Stomach smooth muscle (tissue), 2 donors: ENCODE data around the gene SIK3.

ENCODE experiments used
- H3K27ac ChIP-seq: one replicate; pipeline ENCODE4 v1.7.0; 2013; ENCODE audit warnings: mild to moderate bottlenecking, low read length, inconsistent platforms
- H3K27me3 ChIP-seq, 2 donors: one replicate each; pipeline ENCODE4 v1.7.0; 2013; ENCODE audit warnings: low read length in 2 of 2; ENCODE audit not compliant: insufficient read depth in 2 of 2, control insufficient read depth in 1 of 2
- H3K36me3 ChIP-seq, 2 donors: one replicate each; pipeline ENCODE4 v1.7.0; 2013; ENCODE audit warnings: low read length in 2 of 2; ENCODE audit not compliant: control insufficient read depth in 2 of 2, insufficient read depth in 2 of 2
- H3K4me1 ChIP-seq: one replicate; pipeline ENCODE4 v1.7.0; 2013; ENCODE audit warnings: low read length; ENCODE audit not compliant: control insufficient read depth, insufficient read depth
- H3K4me3 ChIP-seq, 2 donors: one replicate each; pipeline ENCODE4 v1.7.0; 2013; ENCODE audit warnings: low read length in 2 of 2
- H3K9ac ChIP-seq, 2 donors: one replicate each; pipeline ENCODE4 v1.7.0; 2013; ENCODE audit warnings: low read length in 2 of 2, mild to moderate bottlenecking in 1 of 2
- H3K9me3 ChIP-seq, 2 donors: one replicate each; pipeline ENCODE4 v1.7.0; 2013; ENCODE audit warnings: low read length in 2 of 2; ENCODE audit not compliant: control insufficient read depth in 2 of 2
- donor health status: healthy.
- donor health status: Pancreatic carcinoma.

Gene SIK3

DNA sequence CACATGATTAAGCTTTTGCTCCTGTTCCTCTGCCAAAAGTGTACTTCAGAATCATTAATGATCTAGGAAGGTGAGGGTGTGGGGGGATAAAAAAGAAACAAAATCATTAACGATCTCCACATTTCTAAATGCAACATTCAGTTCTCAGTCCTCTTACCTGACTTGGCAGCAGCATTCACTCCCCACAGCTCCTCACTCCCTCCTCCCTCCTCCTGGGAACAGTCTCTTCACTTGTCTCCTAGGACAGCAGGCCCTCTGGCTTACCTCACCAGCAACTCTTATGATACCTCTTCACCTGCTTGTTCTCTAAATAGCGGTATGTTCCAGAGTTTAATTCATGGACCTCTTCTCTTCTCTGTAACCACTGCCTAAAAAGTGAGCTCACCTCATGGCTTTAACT lies 204.3 kb downstream of the SIK3 start:
- peak overlapping the region; percentile 33 for H3K27ac ChIP-seq

DNA sequence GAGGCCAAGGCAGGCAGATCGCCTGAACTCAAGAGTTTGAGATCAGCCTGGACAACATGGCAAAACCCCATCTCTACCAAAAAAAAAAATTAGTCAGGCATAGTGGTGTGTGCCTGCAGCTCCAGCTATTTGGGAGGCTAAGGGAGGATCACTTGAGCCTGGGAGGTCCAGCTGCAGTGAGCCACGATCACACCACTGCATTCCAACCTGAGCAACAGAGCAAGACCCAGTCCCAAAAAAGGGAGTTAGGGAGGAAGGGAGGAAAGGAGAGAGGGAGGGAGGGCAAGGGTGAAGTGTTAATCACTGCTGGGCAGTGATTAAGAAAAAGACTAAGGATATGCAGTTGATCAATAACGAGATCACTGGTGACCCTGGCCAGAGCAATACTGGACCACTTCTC lies 204.8 kb downstream of the SIK3 start:
- H3K27ac ChIP-seq, result peak overlapping the region; percentile 33
- no peak overlapping the region for H3K4me3 ChIP-seq
- H3K9me3 ChIP-seq, result no peaks in the 10 kb centered on the region
- peaks cover 8% of the 10 kb centered on the region for H3K4me1 ChIP-seq
- no peaks in the 10 kb centered on the region for H3K27me3 ChIP-seq
- H3K36me3 ChIP-seq, result peaks cover 12 to 13% of the 10 kb centered on the region in 2 donors
- H3K9ac ChIP-seq, result no peak overlapping the region

More for the DNA sequence above, 204.3 kb downstream of the SIK3 start:
- no peak overlapping the region for H3K4me3 ChIP-seq
- H3K9me3 ChIP-seq, result no peaks in the 10 kb centered on the region
- H3K36me3 ChIP-seq, result peaks cover 12 to 13% of the 10 kb centered on the region in 2 donors
- no peaks in the 10 kb centered on the region for H3K27me3 ChIP-seq
- peaks cover 8% of the 10 kb centered on the region for H3K4me1 ChIP-seq
- no peak overlapping the region for H3K9ac ChIP-seq

GRCh38 chr11:116892374-116892773 lies 205.9 kb downstream of the SIK3 start:
- peaks cover 16% of the 10 kb centered on the region for H3K4me1 ChIP-seq
- no peaks in the 10 kb centered on the region for H3K9me3 ChIP-seq
- no peak overlapping the region for H3K4me3 ChIP-seq
- H3K36me3 ChIP-seq, result peaks cover 12 to 13% of the 10 kb centered on the region in 2 donors
- H3K27me3 ChIP-seq, result no peaks in the 10 kb centered on the region
- H3K9ac ChIP-seq, result no peak overlapping the region
- no peak overlapping the region for H3K27ac ChIP-seq

DNA sequence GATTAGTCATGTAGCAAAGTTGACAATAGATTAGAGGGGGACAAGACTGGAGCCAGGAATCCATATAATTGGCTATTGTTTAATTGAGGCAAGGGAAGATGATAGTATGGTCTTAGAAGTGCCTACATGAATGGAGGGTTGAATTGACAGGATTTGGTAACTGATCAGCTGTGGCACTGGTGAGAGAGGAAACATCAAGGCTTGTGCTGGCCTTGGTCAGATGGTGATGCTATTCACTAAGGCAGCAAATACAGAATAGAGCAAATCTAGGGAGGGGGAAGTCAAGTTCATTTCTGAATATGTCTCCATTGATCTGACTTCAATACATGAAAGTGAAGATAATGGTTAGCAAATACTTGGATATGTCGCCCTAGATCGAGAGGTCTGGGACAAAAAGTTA lies 206.5 kb downstream of the SIK3 start:
- Histone ChIP-seq H3K9me3 (no peaks in the 10 kb centered on the region), H3K36me3 (peaks cover 9 to 13% of the 10 kb centered on the region in 2 donors), H3K4me3 (no peak overlapping the region), H3K9ac (no peak overlapping the region), H3K4me1 (peaks cover 16% of the 10 kb centered on the region), H3K27me3 (no peaks in the 10 kb centered on the region), H3K27ac (no peak overlapping the region)

DNA sequence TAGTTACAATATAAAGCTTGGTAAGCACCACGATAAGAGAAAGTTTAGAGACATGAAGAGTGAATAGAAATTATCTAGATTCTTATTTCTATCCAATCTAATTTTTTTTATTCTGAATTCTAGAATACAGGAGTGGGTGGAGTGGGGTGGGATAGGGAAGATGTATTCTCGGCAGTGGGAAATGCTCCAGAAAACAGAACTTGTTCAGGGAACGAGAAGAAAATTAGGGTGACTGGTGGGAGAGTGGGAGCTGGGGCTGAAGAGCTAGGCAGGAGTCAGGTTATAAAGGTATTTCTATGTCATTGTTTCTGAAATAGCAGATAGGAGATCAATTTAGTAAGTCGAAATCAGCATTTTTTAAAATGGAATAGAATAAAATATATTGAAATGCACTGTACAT lies 207.6 kb downstream of the SIK3 start:
- H3K27me3 ChIP-seq, result no peaks in the 10 kb centered on the region
- peaks cover 16% of the 10 kb centered on the region for H3K4me1 ChIP-seq
- H3K9me3 ChIP-seq, result no peaks in the 10 kb centered on the region
- no peak overlapping the region for H3K4me3 ChIP-seq
- peaks cover 0 to 4% of the 10 kb centered on the region in 2 donors for H3K36me3 ChIP-seq
- H3K27ac ChIP-seq, result no peak overlapping the region
- H3K9ac ChIP-seq, result no peak overlapping the region

DNA sequence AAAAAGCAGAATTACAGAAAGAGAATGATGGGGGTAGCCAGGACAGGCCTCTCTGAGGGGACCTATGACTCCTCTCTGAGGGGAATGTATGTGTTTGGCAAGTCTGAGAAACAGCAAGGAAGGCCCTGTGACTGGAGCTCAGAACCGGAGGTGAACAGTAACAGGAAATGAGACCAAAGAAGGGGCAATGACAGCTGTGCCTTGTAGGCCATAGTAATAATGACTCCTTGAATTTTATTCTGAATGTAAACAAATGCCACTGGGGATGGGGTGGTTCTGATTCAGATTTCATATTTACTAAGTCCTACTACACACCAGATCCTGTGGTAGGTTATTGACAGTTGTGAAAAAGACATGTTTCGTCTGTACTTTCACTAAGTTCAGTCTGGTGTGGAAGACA lies 208.0 kb downstream of the SIK3 start:
- H3K36me3 ChIP-seq, result peaks cover 0 to 4% of the 10 kb centered on the region in 2 donors
- peak overlapping the region; percentile 26 for H3K27ac ChIP-seq
- H3K9me3 ChIP-seq, result no peaks in the 10 kb centered on the region
- no peaks in the 10 kb centered on the region for H3K27me3 ChIP-seq
- H3K4me1 ChIP-seq, result peaks cover 16% of the 10 kb centered on the region
- no peak overlapping the region for H3K9ac ChIP-seq
- H3K4me3 ChIP-seq, result no peak overlapping the region

GRCh38 chr11:116888884-116889549 lies 209.2 kb downstream of the SIK3 start:
- Histone ChIP-seq H3K4me3 (no peak overlapping the region), H3K9me3 (no peaks in the 10 kb centered on the region), H3K27ac (peak overlapping the region; percentile 67), H3K9ac (no peak overlapping the region), H3K4me1 (peaks cover 12% of the 10 kb centered on the region), H3K27me3 (no peaks in the 10 kb centered on the region), H3K36me3 (peaks cover 0 to 4% of the 10 kb centered on the region in 2 donors)

DNA sequence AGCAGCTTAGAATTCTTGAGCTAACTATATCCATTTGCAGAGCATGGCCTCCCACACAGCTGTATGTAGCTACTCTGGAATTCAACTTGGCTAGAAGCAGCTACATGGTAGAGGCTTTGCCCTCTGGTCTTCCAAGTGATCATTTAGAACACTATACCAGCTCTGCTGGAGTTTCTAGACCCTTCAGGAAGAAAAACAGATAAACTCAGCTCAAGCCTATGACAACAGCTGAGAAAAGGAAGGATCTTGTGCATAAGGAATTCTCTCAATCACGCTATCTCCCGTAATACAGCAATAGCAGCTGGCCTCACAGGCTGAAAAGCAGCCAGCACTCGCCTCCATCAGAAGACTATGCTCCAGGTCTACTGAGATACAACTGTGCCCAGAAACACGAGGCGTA lies 210.2 kb downstream of the SIK3 start:
- peaks cover 8% of the 10 kb centered on the region for H3K4me1 ChIP-seq
- H3K36me3 ChIP-seq, result peaks cover 0 to 4% of the 10 kb centered on the region in 2 donors
- peak overlapping the region; percentile 67 for H3K27ac ChIP-seq
- no peaks in the 10 kb centered on the region for H3K9me3 ChIP-seq
- no peak overlapping the region for H3K9ac ChIP-seq
- no peak overlapping the region for H3K4me3 ChIP-seq
- H3K27me3 ChIP-seq, result no peaks in the 10 kb centered on the region

DNA sequence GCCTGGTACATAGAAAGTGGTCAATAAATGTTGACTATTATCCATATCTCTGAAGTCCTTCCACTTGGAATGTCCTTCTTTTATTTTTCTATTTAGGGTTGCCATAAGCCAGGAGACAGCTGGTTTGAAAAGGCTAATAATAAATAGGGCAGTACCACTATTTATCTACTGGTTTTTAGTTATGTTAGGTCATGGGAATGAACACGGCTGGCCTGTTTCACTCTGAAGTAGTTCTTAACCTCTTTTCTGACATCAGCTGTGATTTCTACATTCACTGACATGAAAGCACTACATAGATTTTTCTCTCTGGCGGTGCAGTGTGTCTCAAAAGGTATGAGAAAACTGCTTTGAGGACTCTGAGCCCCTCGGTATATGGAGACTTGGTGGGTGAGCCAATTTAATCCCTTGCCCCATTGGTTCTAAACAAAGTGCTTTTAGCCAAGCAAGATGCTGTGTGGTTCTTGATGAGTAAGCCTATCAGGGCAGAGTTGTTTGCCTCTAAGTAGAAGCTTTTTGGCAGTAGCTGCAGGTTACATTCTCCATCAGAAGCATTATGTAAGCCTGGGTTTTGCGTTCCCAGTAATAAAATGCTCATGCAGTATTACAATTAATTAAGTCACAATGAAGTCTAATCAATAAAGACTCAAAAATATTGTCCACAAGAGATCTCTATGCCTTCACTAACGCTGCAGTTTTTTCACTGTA lies 212.1 kb downstream of the SIK3 start:
- peaks cover 0 to 5% of the 10 kb centered on the region in 2 donors for H3K36me3 ChIP-seq
- peaks cover 8% of the 10 kb centered on the region for H3K4me1 ChIP-seq
- no peak overlapping the region for H3K4me3 ChIP-seq
- H3K27ac ChIP-seq, result peak overlapping the region; percentile 67
- H3K27me3 ChIP-seq, result no peaks in the 10 kb centered on the region
- no peaks in the 10 kb centered on the region for H3K9me3 ChIP-seq
- H3K9ac ChIP-seq, result no peak overlapping the region

DNA sequence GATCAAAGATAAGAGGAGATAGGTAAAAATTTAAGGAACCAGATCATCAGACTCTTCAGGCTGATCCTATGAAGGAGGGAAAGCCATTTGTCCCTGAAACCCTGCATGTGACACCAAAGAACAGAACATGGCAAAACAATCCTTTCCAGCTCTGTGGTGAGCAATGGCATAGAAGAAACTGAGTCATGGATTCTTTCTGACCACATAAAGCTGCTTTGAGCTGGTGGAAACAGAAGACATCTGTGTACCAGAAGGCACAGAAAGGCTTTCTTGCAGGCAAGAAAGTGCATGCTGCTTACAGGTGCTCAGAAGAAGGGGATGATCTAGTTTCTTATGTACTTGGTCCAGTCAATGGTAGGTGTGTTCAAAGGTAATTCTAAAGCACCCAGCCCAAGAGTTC lies 215.8 kb downstream of the SIK3 start:
- no peaks in the 10 kb centered on the region for H3K27me3 ChIP-seq
- H3K36me3 ChIP-seq, result peaks cover 0 to 5% of the 10 kb centered on the region in 2 donors
- H3K9me3 ChIP-seq, result no peaks in the 10 kb centered on the region
- no peaks in the 10 kb centered on the region for H3K4me1 ChIP-seq
- no peak overlapping the region for H3K27ac ChIP-seq
- H3K4me3 ChIP-seq, result no peak overlapping the region
- H3K9ac ChIP-seq, result no peak overlapping the region

- H3K27me3 ChIP-seq, result no peaks in the 10 kb centered on the region
- peaks cover 6% of the 10 kb centered on the region in 2 donors for H3K36me3 ChIP-seq
- no peak overlapping the region for H3K4me3 ChIP-seq
- H3K27ac ChIP-seq, result no peak overlapping the region
- no peak overlapping the region for H3K9ac ChIP-seq
- no peaks in the 10 kb centered on the region for H3K9me3 ChIP-seq
- H3K4me1 ChIP-seq, result no peaks in the 10 kb centered on the region
Observed at GRCh38 chr11:116881143-116881542, 217.1 kb downstream of the SIK3 start.
